ENCODE measurements around the gene PLGLB1. TPM values are rescaled to one million over a fixed set of nuclear protein-coding genes. Genes with fewer than 3 reads are reported as not detected.
"Not testable (repeated sequence)": the region's sequence is repeated elsewhere in the genome, so short reads cannot be mapped to it uniquely, and the experiment has no call there.

PLGLB1 gene
- polyA plus RNA-seq, 4 donors: 1.2 to 7.7 (median 4.0) TPM; not detected in 1

- not testable (repeated sequence) for H3K4me1 ChIP-seq (ENCODE audit: control insufficient read depth in 3 of 3, insufficient read depth in 2 of 3, low read depth in 1 of 3, low read length in 2 of 3); H3K27me3 ChIP-seq (ENCODE audit: control insufficient read depth in 3 of 3, insufficient read depth in 3 of 3, low read length in 3 of 3); DNase-seq; FAIRE-seq; H3K9me3 ChIP-seq (ENCODE audit: control insufficient read depth in 2 of 2, insufficient read depth in 1 of 2, low read depth in 1 of 2, low read length in 1 of 2); H3K27ac ChIP-seq (ENCODE audit: low read depth in 1 of 3, low read length in 2 of 3); H3K4me3 ChIP-seq (ENCODE audit: low read depth in 1 of 3, low read length in 3 of 3); H3K36me3 ChIP-seq (ENCODE audit: control insufficient read depth in 3 of 3, insufficient read depth in 2 of 3, low read depth in 1 of 3, low read length in 3 of 3)
Measured at GRCh38 chr2:87028607-87029006, 7.0 kb upstream of the PLGLB1 start.

- not testable (repeated sequence) for H3K9me3 ChIP-seq (ENCODE audit: control insufficient read depth in 2 of 2, insufficient read depth in 1 of 2, low read depth in 1 of 2, low read length in 1 of 2); H3K4me1 ChIP-seq (ENCODE audit: control insufficient read depth in 3 of 3, insufficient read depth in 2 of 3, low read depth in 1 of 3, low read length in 2 of 3); H3K27ac ChIP-seq (ENCODE audit: low read depth in 1 of 3, low read length in 2 of 3); DNase-seq; H3K27me3 ChIP-seq (ENCODE audit: control insufficient read depth in 3 of 3, insufficient read depth in 3 of 3, low read length in 3 of 3); H3K4me3 ChIP-seq (ENCODE audit: low read depth in 1 of 3, low read length in 3 of 3); H3K36me3 ChIP-seq (ENCODE audit: control insufficient read depth in 3 of 3, insufficient read depth in 2 of 3, low read depth in 1 of 3, low read length in 3 of 3)
- WGBS, 3 donors: no CpG with 5 or more reads among the region's 1 CpG
- FAIRE-seq: peak; percentile 53
Measured at GRCh38 chr2:87026816-87027215, 5.2 kb upstream of the PLGLB1 start.

- H3K27ac ChIP-seq (ENCODE audit: low read depth in 1 of 3, low read length in 2 of 3); H3K4me1 ChIP-seq (ENCODE audit: control insufficient read depth in 3 of 3, insufficient read depth in 2 of 3, low read depth in 1 of 3, low read length in 2 of 3); H3K27me3 ChIP-seq (ENCODE audit: control insufficient read depth in 3 of 3, insufficient read depth in 3 of 3, low read length in 3 of 3); FAIRE-seq; H3K4me3 ChIP-seq (ENCODE audit: low read depth in 1 of 3, low read length in 3 of 3); H3K9me3 ChIP-seq (ENCODE audit: control insufficient read depth in 2 of 2, insufficient read depth in 1 of 2, low read depth in 1 of 2, low read length in 1 of 2); H3K36me3 ChIP-seq (ENCODE audit: control insufficient read depth in 3 of 3, insufficient read depth in 2 of 3, low read depth in 1 of 3, low read length in 3 of 3); DNase-seq: not testable (repeated sequence)
- 21 to 48% (median 34%) methylated on average over 2 to 3 of the region's 6 CpGs for WGBS, 3 donors
Measured at GRCh38 chr2:87025927-87026326, 4.3 kb upstream of the PLGLB1 start.

DNA sequence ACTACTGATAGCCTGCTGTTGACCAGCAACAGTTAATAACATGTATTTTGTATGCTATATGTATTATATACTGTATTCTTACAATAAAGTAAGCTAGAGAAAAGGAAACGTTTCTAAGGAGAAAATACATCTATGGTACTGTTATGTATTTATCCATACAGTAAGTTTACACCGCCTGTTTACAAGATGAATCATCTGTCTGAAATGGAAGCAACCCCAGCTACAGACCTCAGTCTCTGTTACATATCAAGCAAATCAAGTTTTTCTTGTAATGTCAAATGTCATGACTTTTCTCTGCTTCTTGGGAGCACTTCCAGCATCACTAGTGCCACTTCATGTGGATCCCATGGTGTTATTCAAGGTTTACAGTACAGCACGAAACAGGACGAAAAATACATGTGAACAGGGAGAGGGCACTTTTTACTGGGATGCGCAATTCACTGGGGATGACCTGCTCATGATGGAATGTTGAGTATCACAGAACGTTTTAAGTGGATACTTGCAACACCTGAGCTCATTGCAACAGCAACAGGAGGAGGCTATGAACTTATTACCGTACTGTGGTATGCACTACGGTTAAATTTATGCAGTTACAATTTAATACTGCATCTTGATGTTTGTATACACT lies 2.5 kb upstream of the PLGLB1 start:
- WGBS, 3 donors: 83 to 92% (median 87%) methylated on average over 3 to 4 of the region's 8 CpGs

DNA sequence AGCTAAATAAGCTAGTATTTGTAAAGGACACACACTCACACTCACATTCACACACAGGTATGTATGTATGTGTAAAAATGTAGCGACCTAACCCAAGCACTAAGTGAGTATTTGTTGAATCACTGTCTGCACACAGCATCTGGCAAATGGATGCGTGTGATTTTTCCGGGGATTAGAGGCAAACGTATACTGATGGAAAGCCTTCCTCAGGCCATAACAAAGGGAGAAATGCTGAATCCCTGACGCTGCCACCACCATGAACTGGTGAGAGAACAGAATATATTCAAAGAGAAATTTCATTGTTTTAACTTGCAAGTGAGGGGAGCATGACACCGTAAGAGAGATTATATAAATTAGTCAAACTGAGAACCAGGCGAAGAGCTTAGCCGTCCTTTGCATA lies 601 bp downstream of the PLGLB1 start:
- H3K9me3 ChIP-seq (ENCODE audit: control insufficient read depth in 2 of 2, insufficient read depth in 1 of 2, low read depth in 1 of 2, low read length in 1 of 2); H3K27me3 ChIP-seq (ENCODE audit: control insufficient read depth in 3 of 3, insufficient read depth in 3 of 3, low read length in 3 of 3); H3K36me3 ChIP-seq (ENCODE audit: control insufficient read depth in 3 of 3, insufficient read depth in 2 of 3, low read depth in 1 of 3, low read length in 3 of 3); H3K27ac ChIP-seq (ENCODE audit: low read depth in 1 of 3, low read length in 2 of 3); H3K4me1 ChIP-seq (ENCODE audit: control insufficient read depth in 3 of 3, insufficient read depth in 2 of 3, low read depth in 1 of 3, low read length in 2 of 3); DNase-seq; H3K4me3 ChIP-seq (ENCODE audit: low read depth in 1 of 3, low read length in 3 of 3); FAIRE-seq: not testable (repeated sequence)
- no CpG with 5 or more reads among the region's 8 CpGs for WGBS, 3 donors

More for the DNA sequence above, 2.5 kb upstream of the PLGLB1 start:
- DNase-seq; H3K9me3 ChIP-seq (ENCODE audit: control insufficient read depth in 2 of 2, insufficient read depth in 1 of 2, low read depth in 1 of 2, low read length in 1 of 2); H3K36me3 ChIP-seq (ENCODE audit: control insufficient read depth in 3 of 3, insufficient read depth in 2 of 3, low read depth in 1 of 3, low read length in 3 of 3); FAIRE-seq; H3K27me3 ChIP-seq (ENCODE audit: control insufficient read depth in 3 of 3, insufficient read depth in 3 of 3, low read length in 3 of 3); H3K27ac ChIP-seq (ENCODE audit: low read depth in 1 of 3, low read length in 2 of 3); H3K4me1 ChIP-seq (ENCODE audit: control insufficient read depth in 3 of 3, insufficient read depth in 2 of 3, low read depth in 1 of 3, low read length in 2 of 3); H3K4me3 ChIP-seq (ENCODE audit: low read depth in 1 of 3, low read length in 3 of 3): not testable (repeated sequence)

DNA sequence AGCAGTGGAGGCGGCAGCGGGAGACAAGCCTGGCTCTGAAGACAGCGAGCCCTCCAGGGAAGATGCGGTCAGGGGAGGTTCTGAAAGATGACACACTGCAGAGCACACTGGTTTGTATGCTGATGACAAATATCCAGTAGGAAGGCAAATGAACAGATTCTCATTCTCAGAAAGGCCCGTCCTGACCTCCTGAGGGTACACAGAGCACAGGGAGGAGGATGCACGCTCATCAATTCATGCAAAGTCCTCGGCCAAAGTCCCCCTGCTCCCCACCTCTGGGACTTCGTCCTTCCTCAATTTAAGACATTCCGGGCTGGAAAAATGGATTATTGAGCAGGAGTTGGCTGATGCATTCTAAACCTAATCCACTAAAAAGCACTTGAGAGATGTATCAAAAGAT lies 2.6 kb downstream of the PLGLB1 start:
- 94 to 100% (median 96%) methylated on average over 4 to 5 of the region's 9 CpGs for WGBS, 3 donors

GRCh38 chr2:87014489-87015169 lies 7.0 kb downstream of the PLGLB1 start:
- H3K36me3 ChIP-seq (ENCODE audit: control insufficient read depth in 3 of 3, insufficient read depth in 2 of 3, low read depth in 1 of 3, low read length in 3 of 3); H3K27me3 ChIP-seq (ENCODE audit: control insufficient read depth in 3 of 3, insufficient read depth in 3 of 3, low read length in 3 of 3); H3K4me1 ChIP-seq (ENCODE audit: control insufficient read depth in 3 of 3, insufficient read depth in 2 of 3, low read depth in 1 of 3, low read length in 2 of 3); H3K9me3 ChIP-seq (ENCODE audit: control insufficient read depth in 2 of 2, insufficient read depth in 1 of 2, low read depth in 1 of 2, low read length in 1 of 2); FAIRE-seq; H3K4me3 ChIP-seq (ENCODE audit: low read depth in 1 of 3, low read length in 3 of 3); DNase-seq; H3K27ac ChIP-seq (ENCODE audit: low read depth in 1 of 3, low read length in 2 of 3): not testable (repeated sequence)
- WGBS, 3 donors: 74 to 87% methylated on average over 2 to 3 of the region's 9 CpGs; no CpG with 5 or more reads in 1 of the 3 donors

More for the DNA sequence above, 2.6 kb downstream of the PLGLB1 start:
- not testable (repeated sequence) for H3K4me1 ChIP-seq (ENCODE audit: control insufficient read depth in 3 of 3, insufficient read depth in 2 of 3, low read depth in 1 of 3, low read length in 2 of 3); H3K4me3 ChIP-seq (ENCODE audit: low read depth in 1 of 3, low read length in 3 of 3); H3K9me3 ChIP-seq (ENCODE audit: control insufficient read depth in 2 of 2, insufficient read depth in 1 of 2, low read depth in 1 of 2, low read length in 1 of 2); FAIRE-seq; DNase-seq; H3K36me3 ChIP-seq (ENCODE audit: control insufficient read depth in 3 of 3, insufficient read depth in 2 of 3, low read depth in 1 of 3, low read length in 3 of 3); H3K27me3 ChIP-seq (ENCODE audit: control insufficient read depth in 3 of 3, insufficient read depth in 3 of 3, low read length in 3 of 3); H3K27ac ChIP-seq (ENCODE audit: low read depth in 1 of 3, low read length in 2 of 3)

DNA sequence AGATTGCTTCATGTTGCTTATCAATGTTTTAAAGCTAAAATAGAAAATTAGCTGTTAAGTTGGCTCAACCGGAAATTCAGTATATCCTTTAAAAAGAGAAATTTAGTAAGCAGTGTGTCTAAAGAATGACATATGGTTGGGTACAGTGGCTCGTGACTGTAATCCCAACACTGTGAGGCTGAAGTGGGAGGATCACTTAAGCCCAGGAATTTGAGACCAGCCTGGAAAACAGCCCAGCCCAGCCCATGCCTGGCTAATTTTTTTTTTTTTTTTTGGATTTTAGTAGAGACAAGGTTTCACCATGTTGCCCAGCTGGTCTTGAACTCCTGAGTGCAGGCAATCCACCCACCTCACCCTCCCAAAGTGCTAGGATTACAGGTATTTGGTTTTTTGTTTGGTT lies 17.2 kb downstream of the PLGLB1 start:
- H3K4me1 ChIP-seq (ENCODE audit: control insufficient read depth in 3 of 3, insufficient read depth in 2 of 3, low read depth in 1 of 3, low read length in 2 of 3); H3K27ac ChIP-seq (ENCODE audit: low read depth in 1 of 3, low read length in 2 of 3); H3K36me3 ChIP-seq (ENCODE audit: control insufficient read depth in 3 of 3, insufficient read depth in 2 of 3, low read depth in 1 of 3, low read length in 3 of 3); H3K4me3 ChIP-seq (ENCODE audit: low read depth in 1 of 3, low read length in 3 of 3); FAIRE-seq; H3K9me3 ChIP-seq (ENCODE audit: control insufficient read depth in 2 of 2, insufficient read depth in 1 of 2, low read depth in 1 of 2, low read length in 1 of 2); DNase-seq; H3K27me3 ChIP-seq (ENCODE audit: control insufficient read depth in 3 of 3, insufficient read depth in 3 of 3, low read length in 3 of 3): not testable (repeated sequence)
- WGBS, 3 donors: no CpG with 5 or more reads among the region's 2 CpGs

Data from small intestine (tissue), 7 donors.